Measurements from ENCODE around the gene LRP1B. TPM values are rescaled to one million over a fixed set of nuclear protein-coding genes. Genes with fewer than 3 reads are reported as not detected.

The LRP1B gene
- total RNA-seq, 2 donors from 2014 or later: 0.91 to 1.2 TPM

DNA sequence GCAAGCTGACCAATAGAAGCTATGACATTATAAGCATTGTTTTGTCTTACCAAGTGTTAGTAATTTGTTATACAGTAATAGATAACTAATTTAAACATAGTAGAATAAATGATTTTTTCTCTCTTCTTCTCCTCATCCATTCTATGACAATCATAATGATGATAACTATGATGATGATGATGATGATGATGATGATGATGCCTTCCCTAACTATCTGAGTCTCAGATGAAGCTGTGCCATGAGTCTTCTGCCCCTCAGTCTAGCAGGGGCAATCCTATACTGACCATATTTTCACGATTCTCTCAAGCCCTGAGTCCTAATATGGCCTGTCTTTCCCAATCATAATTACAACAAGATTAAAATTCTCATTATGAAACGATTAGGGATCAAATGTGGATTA lies 1369.0 kb downstream of the LRP1B start:
- TF ChIP-seq, protein P1, sequence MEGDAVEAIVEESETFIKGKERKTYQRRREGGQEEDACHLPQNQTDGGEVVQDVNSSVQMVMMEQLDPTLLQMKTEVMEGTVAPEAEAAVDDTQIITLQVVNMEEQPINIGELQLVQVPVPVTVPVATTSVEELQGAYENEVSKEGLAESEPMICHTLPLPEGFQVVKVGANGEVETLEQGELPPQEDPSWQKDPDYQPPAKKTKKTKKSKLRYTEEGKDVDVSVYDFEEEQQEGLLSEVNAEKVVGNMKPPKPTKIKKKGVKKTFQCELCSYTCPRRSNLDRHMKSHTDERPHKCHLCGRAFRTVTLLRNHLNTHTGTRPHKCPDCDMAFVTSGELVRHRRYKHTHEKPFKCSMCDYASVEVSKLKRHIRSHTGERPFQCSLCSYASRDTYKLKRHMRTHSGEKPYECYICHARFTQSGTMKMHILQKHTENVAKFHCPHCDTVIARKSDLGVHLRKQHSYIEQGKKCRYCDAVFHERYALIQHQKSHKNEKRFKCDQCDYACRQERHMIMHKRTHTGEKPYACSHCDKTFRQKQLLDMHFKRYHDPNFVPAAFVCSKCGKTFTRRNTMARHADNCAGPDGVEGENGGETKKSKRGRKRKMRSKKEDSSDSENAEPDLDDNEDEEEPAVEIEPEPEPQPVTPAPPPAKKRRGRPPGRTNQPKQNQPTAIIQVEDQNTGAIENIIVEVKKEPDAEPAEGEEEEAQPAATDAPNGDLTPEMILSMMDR (IDR thresholded peaks at IDR 0.05): no peak
- no peak for TF ChIP-seq POLR2AphosphoS5 (IDR thresholded peaks at IDR 0.05)
- TF ChIP-seq POLR2A (IDR thresholded peaks at IDR 0.05): no peak
- Histone ChIP-seq H3K27me3 (replicated peaks; ENCODE audit: insufficient read depth) (no peaks in the 10 kb centered on the region), H3K9me3 (no peaks in the 10 kb centered on the region), H3K4me1 (replicated peaks) (no peaks in the 10 kb centered on the region), H3K4me3 (no peak overlapping the region), H3K36me3 (no peaks in the 10 kb centered on the region), H3K27ac (no peak overlapping the region)
- intact Hi-C loops (cut with DNase I): no loop called here
- 93% methylated on average over 2 of the region's 2 CpGs for WGBS
- DNase-seq (ENCODE audit: low spot score): no peak

DNA sequence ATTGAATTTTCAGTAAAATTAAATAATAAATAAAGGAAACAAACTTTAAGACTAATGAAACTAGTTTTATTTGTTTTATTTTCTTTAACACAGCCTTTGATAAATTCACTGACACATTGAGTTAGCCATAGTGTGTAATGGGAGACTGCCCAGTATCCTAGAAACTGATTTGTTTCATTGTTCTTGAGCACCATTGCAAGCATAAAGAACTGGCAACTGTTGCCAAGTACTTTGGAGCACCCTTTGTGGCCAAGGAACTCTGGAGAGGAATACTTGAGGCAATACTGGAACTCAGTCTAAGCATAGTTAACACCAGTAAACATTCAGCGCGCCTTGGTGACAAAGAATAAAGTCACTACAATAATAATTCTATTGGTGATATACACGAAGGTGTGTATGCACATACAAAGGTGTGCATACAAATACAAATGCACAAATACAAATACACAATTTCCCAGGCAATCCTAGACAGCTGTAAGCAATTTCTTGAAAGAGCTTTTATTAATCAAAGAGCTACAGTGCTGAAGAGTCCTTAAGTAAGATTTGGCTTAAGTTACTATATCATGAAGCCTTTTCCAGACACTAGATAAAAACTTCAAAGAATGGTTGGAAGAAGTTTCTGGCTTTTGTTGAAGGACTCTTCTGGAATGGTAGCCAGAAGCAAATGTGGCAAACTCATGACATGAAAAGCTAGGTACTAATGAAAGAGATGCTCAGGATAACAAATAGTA lies 1371.2 kb downstream of the LRP1B start:
- no peak for TF ChIP-seq POLR2A (IDR thresholded peaks at IDR 0.05)
- no peak for TF ChIP-seq POLR2AphosphoS5 (IDR thresholded peaks at IDR 0.05)
- TF ChIP-seq, protein P1 (IDR thresholded peaks at IDR 0.05): no peak
- Histone ChIP-seq H3K27me3 (replicated peaks; ENCODE audit: insufficient read depth) (no peaks in the 10 kb centered on the region), H3K4me3 (no peak overlapping the region), H3K9me3 (no peaks in the 10 kb centered on the region), H3K4me1 (replicated peaks) (no peaks in the 10 kb centered on the region), H3K27ac (no peak overlapping the region), H3K36me3 (no peaks in the 10 kb centered on the region)
- no peak for DNase-seq (ENCODE audit: low spot score)
- 85% methylated on average over 3 of the region's 3 CpGs for WGBS
- intact Hi-C loops (cut with DNase I): no loop called here

DNA sequence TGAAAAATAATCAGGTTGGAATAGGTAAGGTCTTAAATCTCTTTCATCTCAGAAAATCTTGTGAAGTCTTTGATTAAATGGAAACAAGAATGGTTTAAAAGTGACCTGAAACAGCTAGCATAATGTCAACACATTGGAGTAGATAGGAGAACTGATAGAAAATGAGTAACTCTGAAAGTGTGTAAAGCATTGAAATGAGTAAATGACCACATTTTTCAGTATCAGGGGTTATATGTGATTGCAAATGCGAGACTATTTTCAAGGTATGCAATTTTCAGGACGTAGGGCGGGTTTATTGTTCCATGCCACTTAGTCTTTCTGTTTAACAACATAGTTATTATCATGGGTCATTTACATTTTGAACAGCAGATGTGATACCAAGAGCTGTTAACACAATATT lies 1383.2 kb downstream of the LRP1B start:
- Histone ChIP-seq H3K27ac (no peak overlapping the region), H3K36me3 (no peaks in the 10 kb centered on the region), H3K9me3 (no peaks in the 10 kb centered on the region), H3K4me3 (no peak overlapping the region), H3K4me1 (replicated peaks) (no peaks in the 10 kb centered on the region), H3K27me3 (replicated peaks; ENCODE audit: insufficient read depth) (no peaks in the 10 kb centered on the region)
- no peak for DNase-seq (ENCODE audit: low spot score)
- intact Hi-C loops (cut with DNase I): no loop called here
- WGBS: 93% methylated on average over 3 of the region's 3 CpGs
- TF ChIP-seq POLR2AphosphoS5 (IDR thresholded peaks at IDR 0.05) (no peak), POLR2A (IDR thresholded peaks at IDR 0.05) (no peak)
- TF ChIP-seq, protein P1 (IDR thresholded peaks at IDR 0.05): no peak

DNA sequence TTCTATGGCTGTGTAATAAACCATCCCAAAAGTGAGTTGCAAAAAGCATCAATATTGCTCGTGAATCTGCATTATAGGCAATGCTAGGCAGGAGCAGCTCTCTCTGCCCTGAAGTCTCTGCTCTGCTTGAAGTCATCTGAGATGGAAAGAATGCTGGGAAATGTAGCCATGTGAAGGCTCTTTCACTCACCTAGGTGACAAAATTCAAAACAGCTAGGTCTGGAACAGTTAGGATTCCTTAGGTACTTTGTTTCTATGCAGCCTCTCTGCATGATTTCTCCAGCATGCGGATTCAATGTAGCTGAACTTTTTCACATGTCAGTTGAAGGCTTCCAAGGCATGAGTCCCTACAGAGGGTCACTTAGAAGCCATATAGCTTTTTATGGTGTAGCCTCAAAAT lies 1383.7 kb downstream of the LRP1B start:
- Histone ChIP-seq H3K4me1 (replicated peaks) (no peaks in the 10 kb centered on the region), H3K9me3 (no peaks in the 10 kb centered on the region), H3K27me3 (replicated peaks; ENCODE audit: insufficient read depth) (no peaks in the 10 kb centered on the region), H3K27ac (no peak overlapping the region), H3K4me3 (no peak overlapping the region), H3K36me3 (no peaks in the 10 kb centered on the region)
- no peak for DNase-seq (ENCODE audit: low spot score)
- 69% methylated on average over 2 of the region's 2 CpGs for WGBS
- TF ChIP-seq, protein P1 (IDR thresholded peaks at IDR 0.05): no peak
- TF ChIP-seq POLR2A (IDR thresholded peaks at IDR 0.05): no peak
- no peak for TF ChIP-seq POLR2AphosphoS5 (IDR thresholded peaks at IDR 0.05)
- intact Hi-C loops (cut with DNase I): no loop called here

DNA sequence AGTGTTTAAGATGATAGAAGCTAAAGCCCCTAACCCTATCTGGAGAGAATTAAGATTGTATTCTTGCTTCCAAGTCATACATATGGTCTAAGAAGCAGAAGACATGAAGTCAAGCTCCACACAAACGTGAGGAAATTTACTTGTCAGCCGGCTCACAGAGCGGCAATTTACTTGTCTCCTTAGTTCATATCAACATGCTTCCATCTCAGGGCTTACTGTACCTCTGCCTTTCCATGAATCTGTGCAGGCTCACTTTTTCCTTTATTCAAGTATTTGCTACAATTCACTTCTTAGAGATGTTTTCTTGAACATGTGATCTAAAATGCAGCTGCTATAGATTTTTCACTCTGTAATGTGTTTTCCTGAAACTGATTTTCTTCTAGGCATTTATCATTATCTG lies 1386.4 kb downstream of the LRP1B start:
- DNase-seq (ENCODE audit: low spot score): no peak
- 88% methylated on average over 3 of the region's 3 CpGs for WGBS
- TF ChIP-seq POLR2AphosphoS5 (IDR thresholded peaks at IDR 0.05) (no peak), POLR2A (IDR thresholded peaks at IDR 0.05) (no peak)
- TF ChIP-seq, protein P1 (IDR thresholded peaks at IDR 0.05): no peak
- Histone ChIP-seq H3K9me3 (no peaks in the 10 kb centered on the region), H3K27ac (no peak overlapping the region), H3K27me3 (replicated peaks; ENCODE audit: insufficient read depth) (no peaks in the 10 kb centered on the region), H3K4me1 (replicated peaks) (no peaks in the 10 kb centered on the region), H3K4me3 (no peak overlapping the region), H3K36me3 (no peaks in the 10 kb centered on the region)
- intact Hi-C loops (cut with DNase I): no loop called here
